Ascending aorta (tissue), 2 donors: ENCODE measurements around the gene ODF2L. TPM values are rescaled to one million over a fixed set of nuclear protein-coding genes. Genes with fewer than 3 reads are reported as not detected.

Experiments used
- DNase-seq, 2 donors: peaks; one replicate each; pipeline ENCODE4 v3.0.0-alpha.2; 2019; ENCODE audit warnings: low spot score in 2 of 2
- H3K27ac ChIP-seq, 2 donors: fragments of 200-600 bp; sonication (generic); one replicate each; pipeline ENCODE4 v1.5.1; 2016 to 2017; ENCODE audit warnings: mild to moderate bottlenecking in 1 of 2
- H3K27me3 ChIP-seq: fragments of 200-600 bp; sonication (generic); one replicate; pipeline ENCODE4 v1.5.1; 2017
- H3K36me3 ChIP-seq, 2 donors: fragments of 200-600 bp; sonication (generic); one replicate each; pipeline ENCODE4 v1.5.1; 2016
- H3K4me1 ChIP-seq, 2 donors: fragments of 200-600 bp; sonication (generic); one replicate each; pipeline ENCODE4 v1.5.1; 2016 to 2017; ENCODE audit warnings: mild to moderate bottlenecking in 1 of 2
- H3K4me3 ChIP-seq, 2 donors: fragments of 200-600 bp; sonication (generic); one replicate each; pipeline ENCODE4 v1.5.1; 2016 to 2017; ENCODE audit warnings: mild to moderate bottlenecking in 1 of 2
- H3K9me3 ChIP-seq, 2 donors: fragments of 200-600 bp; sonication (generic); one replicate each; pipeline ENCODE4 v1.5.1; 2016
- intact Hi-C: fragments of 100-400 bp; cut with DNase I; formaldehyde crosslinking; loops from one replicate; pipeline ENCODE4 v1.15.1; 2023
- total RNA-seq: library from RNA; depleted of rRNA; stranded (reverse); fragments of >200 nt; gene quantifications from one replicate; pipeline ENCODE4 v1.1.0, GENCODE V29; 2016
- TF ChIP-seq, protein P1 (sequence below), 3 experiments: fragments of 200-600 bp in 2 of 3; fragments of 450-650 bp in 1 of 3; sonication (generic) in 2 of 3; IDR thresholded peaks; one replicate each; pipeline ENCODE4 v1.5.1; 2016 to 2019; ENCODE audit warnings: antibody characterized with exemption in 3 of 3, mild to moderate bottlenecking in 1 of 3, moderate library complexity in 1 of 3

ODF2L gene
- total RNA-seq, 1 donor from 2014 or later: 6.2 TPM

- intact Hi-C loops: no loop called here
- no peaks in the 10 kb centered on the region for H3K27me3 ChIP-seq
- no peak overlapping the region for H3K27ac ChIP-seq
- DNase-seq: no peak
- TF ChIP-seq, protein P1, sequence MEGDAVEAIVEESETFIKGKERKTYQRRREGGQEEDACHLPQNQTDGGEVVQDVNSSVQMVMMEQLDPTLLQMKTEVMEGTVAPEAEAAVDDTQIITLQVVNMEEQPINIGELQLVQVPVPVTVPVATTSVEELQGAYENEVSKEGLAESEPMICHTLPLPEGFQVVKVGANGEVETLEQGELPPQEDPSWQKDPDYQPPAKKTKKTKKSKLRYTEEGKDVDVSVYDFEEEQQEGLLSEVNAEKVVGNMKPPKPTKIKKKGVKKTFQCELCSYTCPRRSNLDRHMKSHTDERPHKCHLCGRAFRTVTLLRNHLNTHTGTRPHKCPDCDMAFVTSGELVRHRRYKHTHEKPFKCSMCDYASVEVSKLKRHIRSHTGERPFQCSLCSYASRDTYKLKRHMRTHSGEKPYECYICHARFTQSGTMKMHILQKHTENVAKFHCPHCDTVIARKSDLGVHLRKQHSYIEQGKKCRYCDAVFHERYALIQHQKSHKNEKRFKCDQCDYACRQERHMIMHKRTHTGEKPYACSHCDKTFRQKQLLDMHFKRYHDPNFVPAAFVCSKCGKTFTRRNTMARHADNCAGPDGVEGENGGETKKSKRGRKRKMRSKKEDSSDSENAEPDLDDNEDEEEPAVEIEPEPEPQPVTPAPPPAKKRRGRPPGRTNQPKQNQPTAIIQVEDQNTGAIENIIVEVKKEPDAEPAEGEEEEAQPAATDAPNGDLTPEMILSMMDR (IDR thresholded peaks at IDR 0.05): no peak
- H3K4me1 ChIP-seq: peaks cover 0 to under 1% of the 10 kb centered on the region in 2 donors
- no peak overlapping the region for H3K4me3 ChIP-seq
- H3K36me3 ChIP-seq: no peaks in the 10 kb centered on the region
- H3K9me3 ChIP-seq: no peaks in the 10 kb centered on the region
These were observed 39.2 kb upstream of the ODF2L start for GRCh38 chr1:86435327-86435726.

DNA sequence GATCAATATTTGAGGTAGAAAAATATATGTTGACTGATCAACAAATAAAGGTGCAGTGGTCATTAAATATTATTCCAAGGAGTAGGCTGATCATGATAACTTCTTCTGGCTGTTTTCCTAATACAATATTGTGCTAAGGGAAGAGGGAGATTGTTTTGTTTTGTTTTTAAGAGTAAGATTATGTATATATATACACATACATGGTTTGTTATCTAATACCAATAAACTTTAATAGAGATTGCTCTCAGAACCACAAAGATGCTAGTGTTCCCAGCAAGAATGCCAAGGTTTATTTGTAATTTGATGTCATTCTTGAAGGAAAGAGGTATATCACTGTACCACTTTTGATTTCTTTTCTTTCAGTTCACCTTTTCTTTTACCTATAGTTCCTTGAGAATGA lies 37.9 kb upstream of the ODF2L start:
- TF ChIP-seq, protein P1 (IDR thresholded peaks at IDR 0.05): no peak
- H3K36me3 ChIP-seq: no peaks in the 10 kb centered on the region
- H3K9me3 ChIP-seq: no peaks in the 10 kb centered on the region
- H3K27me3 ChIP-seq: no peaks in the 10 kb centered on the region
- no peak for DNase-seq
- intact Hi-C loops: no loop called here
- H3K4me1 ChIP-seq: peaks cover 0 to 8% of the 10 kb centered on the region in 2 donors
- no peak overlapping the region for H3K4me3 ChIP-seq
- H3K27ac ChIP-seq: no peak overlapping the region

DNA sequence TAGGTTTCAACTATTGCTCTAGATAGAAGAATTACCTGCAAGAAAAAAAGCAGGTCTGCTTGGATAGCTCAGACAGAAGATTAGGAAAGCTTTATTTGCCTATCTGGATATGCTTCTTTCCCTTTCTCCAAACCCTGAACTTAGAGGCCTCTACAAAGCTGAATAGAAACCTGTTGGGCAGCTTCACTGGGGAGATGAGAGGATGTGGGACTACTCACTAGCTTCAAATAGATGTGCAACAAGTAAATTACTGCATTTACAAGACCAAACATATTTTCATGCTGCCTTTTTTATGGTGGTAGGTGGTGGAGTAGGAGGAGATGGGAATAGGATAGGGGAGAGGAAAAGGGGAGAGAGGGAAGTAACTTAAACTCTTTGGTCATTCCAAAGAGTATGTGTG lies 34.3 kb upstream of the ODF2L start:
- Histone ChIP-seq H3K4me1 (peaks cover 0 to 8% of the 10 kb centered on the region in 2 donors), H3K9me3 (no peaks in the 10 kb centered on the region), H3K27me3 (no peaks in the 10 kb centered on the region), H3K4me3 (no peak overlapping the region), H3K36me3 (no peaks in the 10 kb centered on the region), H3K27ac (peak overlapping the region; percentile 70 to 82)
- TF ChIP-seq, protein P1 (IDR thresholded peaks at IDR 0.05): no peak
- no peak for DNase-seq
- intact Hi-C loops: no loop called here

GRCh38 chr1:86429835-86430234 lies 33.7 kb upstream of the ODF2L start:
- intact Hi-C loops: loop anchor here (2.0 kb wide), 1 partner anchor 33 kb away; the partner anchor contains the start of gene ODF2L
- Histone ChIP-seq H3K27ac (peak overlapping the region; percentile 70 to 82), H3K4me1 (peaks cover 0 to 8% of the 10 kb centered on the region in 2 donors), H3K4me3 (no peak overlapping the region), H3K36me3 (no peaks in the 10 kb centered on the region), H3K9me3 (no peaks in the 10 kb centered on the region), H3K27me3 (no peaks in the 10 kb centered on the region)
- DNase-seq: peak; percentile 26 to 82
- TF ChIP-seq, protein P1 (IDR thresholded peaks at IDR 0.05): no peak

DNA sequence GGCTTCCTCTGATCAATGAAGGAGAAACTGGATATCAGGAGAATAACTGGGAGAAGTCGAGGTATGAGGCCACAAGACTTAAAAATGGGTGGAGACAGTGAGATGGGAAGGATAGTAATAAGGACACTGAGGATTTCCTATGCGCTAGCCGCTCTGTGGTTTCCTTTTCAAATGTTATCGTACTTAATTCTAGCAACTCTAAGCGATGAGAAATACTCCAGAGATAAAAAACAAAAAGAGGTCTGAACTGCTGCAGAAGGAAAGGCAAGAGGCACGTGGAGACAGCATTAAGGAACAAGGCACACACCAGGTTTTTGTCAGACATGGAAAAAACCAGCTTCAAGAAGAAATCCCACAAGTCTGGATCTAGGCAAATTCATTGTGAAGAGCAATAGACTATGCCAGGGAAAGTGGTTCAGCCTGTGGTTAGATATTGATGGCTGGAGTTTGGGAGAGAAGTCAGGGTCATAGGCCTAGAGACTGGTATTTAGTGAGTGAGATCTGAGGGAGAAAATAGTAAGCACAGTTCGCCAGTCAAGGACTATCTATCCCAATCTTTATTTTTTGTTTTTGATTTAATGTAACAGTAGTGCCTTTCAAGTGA lies 33.1 kb upstream of the ODF2L start:
- intact Hi-C loops: loop anchor here (2.0 kb wide), 1 partner anchor 32 kb away; the partner anchor contains the start of gene ODF2L
- H3K4me1 ChIP-seq: peaks cover 0 to 8% of the 10 kb centered on the region in 2 donors
- no peak overlapping the region for H3K4me3 ChIP-seq
- TF ChIP-seq, protein P1 (IDR thresholded peaks at IDR 0.05): no peak
- no peak for DNase-seq
- H3K27ac ChIP-seq: peak overlapping the region; percentile 60 to 70
- no peaks in the 10 kb centered on the region for H3K9me3 ChIP-seq
- H3K27me3 ChIP-seq: no peaks in the 10 kb centered on the region
- H3K36me3 ChIP-seq: no peaks in the 10 kb centered on the region
